WTC11 (cell line): ENCODE measurements around the gene CCNA2. TPM values are rescaled to one million over a fixed set of nuclear protein-coding genes. Genes with fewer than 3 reads are reported as not detected.
A peak's percentile ranks its signal among the peaks of the same experiment; 100 is the strongest.

Experiments
- ATAC-seq: fragments of 200-7000 bp; cut with Tn5 transposase; 2 replicates; pipeline ENCODE4 v1.10.0; 2021; ENCODE audit warnings: mild to moderate bottlenecking, moderate library complexity
- CTCF ChIA-PET: fragments of 300-600 bp; sonication (Branson Sonifier 250); formaldehyde crosslinking; loops from one replicate; lab custom pipeline; 2021; ENCODE audit warnings: antibody characterized with exemption; lab: Charles Lee
- POLR2A ChIA-PET: fragments of 350-600 bp; sonication (Branson Sonifier 250); formaldehyde crosslinking; loops from one replicate; lab custom pipeline; 2021; ENCODE audit warnings: antibody characterized with exemption; lab: Charles Lee
- DNase-seq: peaks from one replicate; pipeline ENCODE4 v3.0.0; 2021; ENCODE audit warnings: low spot score
- H3K27ac Mint-ChIP-seq: 2 replicates; pipeline ENCODE4 v1.8.0; 2021; ENCODE audit warnings: mixed read lengths
- H3K27me3 Mint-ChIP-seq: 2 replicates; pipeline ENCODE4 v1.8.0; 2021; ENCODE audit warnings: low read depth, mild to moderate bottlenecking, moderate library complexity, mixed read lengths
- H3K36me3 Mint-ChIP-seq: 2 replicates; pipeline ENCODE4 v1.8.0; 2021; ENCODE audit warnings: mixed read lengths
- H3K4me1 Mint-ChIP-seq: 2 replicates; pipeline ENCODE4 v1.8.0; 2022; ENCODE audit warnings: mixed read lengths
- H3K4me3 Mint-ChIP-seq: 2 replicates; pipeline ENCODE4 v1.8.0; 2021; ENCODE audit warnings: mild to moderate bottlenecking, moderate library complexity, mixed read lengths
- H3K9me3 Mint-ChIP-seq: 2 replicates; pipeline ENCODE4 v1.8.0; 2021; ENCODE audit warnings: mixed read lengths
- ARID4B ChIP-seq: sonication (generic); formaldehyde crosslinking; IDR thresholded peaks from 2 replicates; pipeline ENCODE4 v1.8.0; 2023; ENCODE audit warnings: missing genetic modification reagents, mild to moderate bottlenecking, borderline replicate concordance
- ATF2 ChIP-seq: sonication (generic); formaldehyde crosslinking; IDR thresholded peaks from 2 replicates; pipeline ENCODE4 v1.8.1; 2022; ENCODE audit warnings: low read depth, missing genetic modification reagents, borderline replicate concordance
- CREB1 ChIP-seq: sonication (generic); formaldehyde crosslinking; IDR thresholded peaks from 2 replicates; pipeline ENCODE4 v1.8.0; 2023; ENCODE audit warnings: mild to moderate bottlenecking, missing genetic modification reagents
- FOXP4 ChIP-seq: sonication (generic); formaldehyde crosslinking; IDR thresholded peaks from 2 replicates; pipeline ENCODE4 v1.8.0; 2022; ENCODE audit warnings: mild to moderate bottlenecking, missing genetic modification reagents
- JUN ChIP-seq: sonication (generic); formaldehyde crosslinking; IDR thresholded peaks from 2 replicates; pipeline ENCODE4 v1.8.0; 2023; ENCODE audit warnings: mild to moderate bottlenecking, missing genetic modification reagents
- KAT7 ChIP-seq: sonication (generic); formaldehyde crosslinking; IDR thresholded peaks from 2 replicates; pipeline ENCODE4 v1.8.1; 2023; ENCODE audit warnings: missing genetic modification reagents, mild to moderate bottlenecking, borderline replicate concordance
- SMAD3 ChIP-seq: sonication (generic); formaldehyde crosslinking; IDR thresholded peaks from 2 replicates; pipeline ENCODE4 v1.8.0; 2022; ENCODE audit warnings: missing genetic modification reagents, mild to moderate bottlenecking, borderline replicate concordance
- TCF7 ChIP-seq: sonication (generic); formaldehyde crosslinking; IDR thresholded peaks from 2 replicates; pipeline ENCODE4 v1.8.0; 2022; ENCODE audit warnings: mild to moderate bottlenecking, low read depth, missing genetic modification reagents, moderate library complexity
- TEAD4 ChIP-seq: sonication (generic); formaldehyde crosslinking; IDR thresholded peaks from 2 replicates; pipeline ENCODE4 v1.8.0; 2022; ENCODE audit warnings: mild to moderate bottlenecking, missing genetic modification reagents
- ZNF396 ChIP-seq: fragments of 250-450 bp; sonication (Bioruptor Pico); IDR thresholded peaks from 2 replicates; pipeline ENCODE4 v1.8.0; 2021; ENCODE audit warnings: mild to moderate bottlenecking, moderate library complexity, borderline replicate concordance
- ZNF532 ChIP-seq: fragments of 250-450 bp; sonication (Bioruptor Pico); IDR thresholded peaks from 2 replicates; pipeline ENCODE4 v1.9.0; 2021; ENCODE audit warnings: mild to moderate bottlenecking, borderline replicate concordance
- total RNA-seq: library from RNA; stranded (reverse); gene quantifications from 3 replicates; pipeline ENCODE4 v1.2.3, GENCODE V29; 2021
- TF ChIP-seq, protein P1 (sequence below): sonication (generic); formaldehyde crosslinking; IDR thresholded peaks from 2 replicates; pipeline ENCODE4 v1.8.1; 2023; ENCODE audit warnings: mild to moderate bottlenecking, missing genetic modification reagents
- TF ChIP-seq, protein P2 (sequence below): sonication (generic); formaldehyde crosslinking; IDR thresholded peaks from 2 replicates; pipeline ENCODE4 v1.8.1; 2023; ENCODE audit warnings: mild to moderate bottlenecking, missing genetic modification reagents, moderate library complexity

Gene CCNA2
- total RNA-seq, 1 experiment from 2014 or later = 95.1 TPM

DNA sequence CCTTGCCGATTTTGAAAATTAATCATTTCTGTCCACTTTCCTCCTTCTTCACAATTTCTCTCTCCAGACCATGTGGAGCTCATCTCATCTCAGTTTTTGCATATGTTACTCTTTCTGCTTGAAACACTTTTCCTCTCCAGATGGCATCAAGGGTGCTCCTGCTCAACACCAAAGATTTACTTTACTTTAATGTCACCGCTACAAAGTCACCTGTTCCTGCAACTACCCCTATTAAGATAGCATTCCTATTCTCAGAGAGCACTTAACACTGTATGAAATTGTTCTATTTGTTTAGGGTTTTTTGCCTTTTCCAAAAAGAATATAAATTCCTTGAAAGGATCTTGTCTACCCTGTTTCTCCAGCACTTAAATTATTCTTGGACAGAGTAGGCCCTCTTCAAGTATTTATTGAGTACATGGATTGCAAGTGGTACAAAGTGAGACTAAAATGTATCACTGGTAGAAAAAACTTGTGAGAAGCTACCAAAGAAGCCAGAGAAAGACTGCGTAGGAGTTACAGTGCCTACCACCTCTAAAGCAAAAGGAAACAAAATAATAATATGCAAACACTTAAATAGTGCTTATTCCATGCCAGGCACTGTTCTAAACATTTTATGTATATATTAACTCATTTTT, 23.7 kb downstream of the CCNA2 start:
- Mint-ChIP-seq H3K4me3 (peak overlapping the region; percentile 81), H3K4me1 (peaks cover 30% of the 10 kb centered on the region), H3K9me3 (no peaks in the 10 kb centered on the region)
- ATAC-seq (no peak), DNase-seq (no peak)
- POLR2A ChIA-PET = no interaction called here
- TF ChIP-seq SMAD3 (CRISPR knock-in tag) (no peak), KAT7 (no peak), ZNF532 (no peak), FOXP4 (CRISPR knock-in tag) (no peak)
- TF ChIP-seq, all 79 proteins: peak for 0
- Mint-ChIP-seq H3K36me3 (peaks cover 14% of the 10 kb centered on the region), H3K27me3 (no peaks in the 10 kb centered on the region), H3K27ac (0 out of 2 replicates have a peak overlapping the region, but pooled peaks have one; percentile 20)
- CTCF ChIA-PET = no interaction called here

- POLR2A ChIA-PET = no interaction called here
- Mint-ChIP-seq H3K4me3 (no peak overlapping the region), H3K9me3 (no peaks in the 10 kb centered on the region), H3K27me3 (no peaks in the 10 kb centered on the region), H3K27ac (no peak overlapping the region), H3K4me1 (peaks cover 36% of the 10 kb centered on the region), H3K36me3 (peaks cover 8% of the 10 kb centered on the region)
- CTCF ChIA-PET = no interaction called here
- DNase-seq (no peak), ATAC-seq (no peak)
- TF ChIP-seq ATF2 (CRISPR knock-in tag) (no peak), ARID4B (CRISPR knock-in tag) (no peak), TEAD4 (CRISPR knock-in tag) (no peak), TCF7 (CRISPR knock-in tag) (no peak), ZNF532 (no peak), CREB1 (CRISPR knock-in tag) (no peak), JUN (CRISPR knock-in tag) (no peak), ZNF396 (CRISPR knock-in tag) (no peak)
- TF ChIP-seq, protein P1, sequence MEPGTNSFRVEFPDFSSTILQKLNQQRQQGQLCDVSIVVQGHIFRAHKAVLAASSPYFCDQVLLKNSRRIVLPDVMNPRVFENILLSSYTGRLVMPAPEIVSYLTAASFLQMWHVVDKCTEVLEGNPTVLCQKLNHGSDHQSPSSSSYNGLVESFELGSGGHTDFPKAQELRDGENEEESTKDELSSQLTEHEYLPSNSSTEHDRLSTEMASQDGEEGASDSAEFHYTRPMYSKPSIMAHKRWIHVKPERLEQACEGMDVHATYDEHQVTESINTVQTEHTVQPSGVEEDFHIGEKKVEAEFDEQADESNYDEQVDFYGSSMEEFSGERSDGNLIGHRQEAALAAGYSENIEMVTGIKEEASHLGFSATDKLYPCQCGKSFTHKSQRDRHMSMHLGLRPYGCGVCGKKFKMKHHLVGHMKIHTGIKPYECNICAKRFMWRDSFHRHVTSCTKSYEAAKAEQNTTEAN (CRISPR knock-in tag) = no peak
- TF ChIP-seq, protein P2, sequence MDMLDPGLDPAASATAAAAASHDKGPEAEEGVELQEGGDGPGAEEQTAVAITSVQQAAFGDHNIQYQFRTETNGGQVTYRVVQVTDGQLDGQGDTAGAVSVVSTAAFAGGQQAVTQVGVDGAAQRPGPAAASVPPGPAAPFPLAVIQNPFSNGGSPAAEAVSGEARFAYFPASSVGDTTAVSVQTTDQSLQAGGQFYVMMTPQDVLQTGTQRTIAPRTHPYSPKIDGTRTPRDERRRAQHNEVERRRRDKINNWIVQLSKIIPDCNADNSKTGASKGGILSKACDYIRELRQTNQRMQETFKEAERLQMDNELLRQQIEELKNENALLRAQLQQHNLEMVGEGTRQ (CRISPR knock-in tag) = no peak
These were observed 24.4 kb downstream of the CCNA2 start for GRCh38 chr4:121799208-121799823.
